K562 (cell line): ENCODE data around the gene PCBP3. TPM values are rescaled to one million over a fixed set of nuclear protein-coding genes. Genes with fewer than 3 reads are reported as not detected.

Experiments used
- CREM ChIP-seq: IDR thresholded peaks from 2 replicates; pipeline ENCODE4 v1.6.1; 2014; ENCODE audit warnings: antibody characterized with exemption, low read depth
- CTBP1 ChIP-seq: fragments of 450-650 bp; IDR thresholded peaks from 2 replicates; pipeline ENCODE4 v1.6.1; 2016; ENCODE audit warnings: borderline replicate concordance
- HMGXB4 ChIP-seq: sonication (generic); formaldehyde crosslinking; IDR thresholded peaks from 2 replicates; pipeline ENCODE4 v1.8.1; 2023; ENCODE audit warnings: mild to moderate bottlenecking, missing genetic modification reagents
- NRF1 ChIP-seq, 2 experiments: fragments of 450-650 bp; IDR thresholded peaks in 1 of 2; conservative IDR thresholded peaks in 1 of 2; 2 replicates each; pipeline ENCODE4 v1.6.1; 2014; ENCODE audit warnings: mild to moderate bottlenecking in 2 of 2
- REST ChIP-seq, 2 experiments: fragments of 450-650 bp; formaldehyde crosslinking in 1 of 2; IDR thresholded peaks; 2 replicates each; pipeline versions ENCODE4 v1.4.0 to v1.6.1; 2014 to 2020; ENCODE audit warnings: mild to moderate bottlenecking in 2 of 2, borderline replicate concordance in 1 of 2, low read depth in 1 of 2
- TFAM ChIP-seq: fragments of 250-450 bp; sonication (Bioruptor Pico); conservative IDR thresholded peaks from 2 replicates; pipeline ENCODE4 v1.5.0; 2021; ENCODE audit warnings: mild to moderate bottlenecking, moderate library complexity
- VEZF1 ChIP-seq: fragments of 200-800 bp; sonication (Bioruptor generic); IDR thresholded peaks from 2 replicates; pipeline ENCODE4 v1.6.1; 2017; ENCODE audit warnings: missing genetic modification characterization, missing compliant biosample characterization
- ZFP36 ChIP-seq: fragments of 150-350 bp; IDR thresholded peaks from 2 replicates; pipeline ENCODE4 v1.6.1; 2018; ENCODE audit warnings: low read length, low read depth; ENCODE audit not compliant: partially characterized antibody
- ZNF561 ChIP-seq: fragments of 450-650 bp; formaldehyde crosslinking; conservative IDR thresholded peaks from 2 replicates; pipeline ENCODE4 v1.4.0; 2020; ENCODE audit warnings: mild to moderate bottlenecking, moderate library complexity
- ZNF740 ChIP-seq, 3 experiments: fragments of 200-800 bp in 1 of 3; sonication (Bioruptor generic) in 1 of 3; sonication (generic) in 1 of 3; formaldehyde crosslinking in 1 of 3; IDR thresholded peaks; 2 replicates each; pipeline versions ENCODE4 v1.6.1 to v1.8.0; 2016 to 2022; ENCODE audit warnings: mild to moderate bottlenecking in 2 of 3, missing compliant biosample characterization in 2 of 3, missing genetic modification characterization in 2 of 3, missing genetic modification reagents in 1 of 3
- polyA plus RNA-seq, 8 experiments: library from polyadenylated mRNA; depleted of rRNA in 4 of 8; stranded (reverse) in 5 of 8; unstranded in 3 of 8; fragments of >200 nt; fragmentation: Nextera tagmentation in 2 of 8; fragmentation: Illumina TruSeq in 1 of 8; extraction: Ambion mirVana in 2 of 8; extraction: Trizol in 1 of 8; gene quantifications; 2 replicates each; pipeline versions ENCODE4 v1.2.1 to v1.2.3, GENCODE V29; 2011 to 2014; ENCODE audit warnings: inconsistent platforms in 1 of 8, missing spikeins in 1 of 8
- total RNA-seq, 7 experiments: library from RNA; depleted of rRNA in 6 of 7; stranded (reverse); fragments of >200 nt in 6 of 7; fragmentation: Illumina TruSeq in 2 of 7; extraction: Trizol in 2 of 7; gene quantifications; 2 replicates each; pipeline versions ENCODE4 v1.2.1 to v1.2.3, GENCODE V29; 2011 to 2021; ENCODE audit warnings: low replicate concordance in 1 of 7

The PCBP3 gene
- total and polyA plus RNA-seq, 9 of the 15 experiments (the other 6 are each of a cell fraction or from before 2014, with no cell fraction given) = 0.18 TPM; not detected in 8

GRCh38 chr21:45643021-45643980 is at the start of gene PCBP3 (continued):
- no peak for TF ChIP-seq ZNF740 (CRISPR knock-in tag; IDR thresholded peaks at IDR 0.05)
- no peak for TF ChIP-seq ZNF740 (tag; IDR thresholded peaks at IDR 0.05)
- TF ChIP-seq CREM = 0 out of 2 replicates have a peak, but pooled peaks have one; percentile 9
- TF ChIP-seq HMGXB4 (CRISPR knock-in tag) = no peak
- TF ChIP-seq REST (IDR thresholded peaks at IDR 0.05; ENCODE audit: borderline replicate concordance) = no peak
- TF ChIP-seq REST (CRISPR knock-in tag; IDR thresholded peaks at IDR 0.05; ENCODE audit: low read depth) = peak; percentile 81
- TF ChIP-seq TFAM (CRISPR knock-in tag) = no peak
- TF ChIP-seq ZNF561 = no peak
- peak; percentile 89 for TF ChIP-seq CTBP1
- peak; percentile 86 for TF ChIP-seq VEZF1 (CRISPR knock-in tag)
- TF ChIP-seq ZFP36 = no peak
- TF ChIP-seq NRF1 (conservative IDR thresholded peaks at IDR 0.05 in 1 of 2, IDR thresholded peaks at IDR 0.05 in 1 of 2) = peak in 1 of 2 experiments; percentile 43; a peak in 2 of 4 replicates
